ENCODE measurements around the gene IP6K2.

DNA sequence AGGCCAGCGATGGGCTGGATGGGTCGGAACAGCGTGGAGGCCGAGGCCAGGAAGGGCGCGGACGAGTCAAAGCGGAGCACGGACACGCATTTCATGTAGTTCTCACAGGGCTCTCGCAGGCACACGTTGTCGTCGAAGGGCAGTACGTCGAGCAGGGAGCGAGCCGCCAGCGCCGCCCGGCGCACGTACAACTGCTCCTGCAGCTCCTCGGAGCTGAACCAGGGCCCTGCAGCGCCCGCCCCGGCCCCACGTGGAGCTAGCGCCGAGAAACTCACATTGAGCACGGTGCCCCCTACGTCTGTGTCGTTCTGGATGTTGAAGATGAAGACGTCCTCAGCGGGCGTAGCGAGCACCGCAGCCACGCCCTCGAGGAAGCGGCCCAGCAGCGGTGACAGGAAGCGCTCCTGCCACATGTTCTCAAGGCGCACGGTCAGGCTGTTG lies 60.2 kb downstream of the IP6K2 start:
- TF ChIP-seq, protein P1, sequence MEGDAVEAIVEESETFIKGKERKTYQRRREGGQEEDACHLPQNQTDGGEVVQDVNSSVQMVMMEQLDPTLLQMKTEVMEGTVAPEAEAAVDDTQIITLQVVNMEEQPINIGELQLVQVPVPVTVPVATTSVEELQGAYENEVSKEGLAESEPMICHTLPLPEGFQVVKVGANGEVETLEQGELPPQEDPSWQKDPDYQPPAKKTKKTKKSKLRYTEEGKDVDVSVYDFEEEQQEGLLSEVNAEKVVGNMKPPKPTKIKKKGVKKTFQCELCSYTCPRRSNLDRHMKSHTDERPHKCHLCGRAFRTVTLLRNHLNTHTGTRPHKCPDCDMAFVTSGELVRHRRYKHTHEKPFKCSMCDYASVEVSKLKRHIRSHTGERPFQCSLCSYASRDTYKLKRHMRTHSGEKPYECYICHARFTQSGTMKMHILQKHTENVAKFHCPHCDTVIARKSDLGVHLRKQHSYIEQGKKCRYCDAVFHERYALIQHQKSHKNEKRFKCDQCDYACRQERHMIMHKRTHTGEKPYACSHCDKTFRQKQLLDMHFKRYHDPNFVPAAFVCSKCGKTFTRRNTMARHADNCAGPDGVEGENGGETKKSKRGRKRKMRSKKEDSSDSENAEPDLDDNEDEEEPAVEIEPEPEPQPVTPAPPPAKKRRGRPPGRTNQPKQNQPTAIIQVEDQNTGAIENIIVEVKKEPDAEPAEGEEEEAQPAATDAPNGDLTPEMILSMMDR (IDR thresholded peaks at IDR 0.05 in 4 of 5, conservative IDR thresholded peaks at IDR 0.05 in 1 of 5) = no peak
- no peak for TF ChIP-seq POLR2A (IDR thresholded peaks at IDR 0.05)
